Measurements from ENCODE around the gene RBM18.

The RBM18 gene

GRCh38 chr9:122258886-122259415, 5.7 kb downstream of the RBM18 start:
- DNase-seq (ENCODE audit: low read depth in 2 of 2): no peak

- DNase-seq (ENCODE audit: low read depth in 2 of 2): no peak
Observed at GRCh38 chr9:122256206-122256605, 8.4 kb downstream of the RBM18 start.

GRCh38 chr9:122254761-122255160, 9.9 kb downstream of the RBM18 start:
- DNase-seq (ENCODE audit: low read depth in 2 of 2): no peak

GRCh38 chr9:122252796-122253195, 11.8 kb downstream of the RBM18 start:
- no peak for DNase-seq (ENCODE audit: low read depth in 2 of 2)

DNA sequence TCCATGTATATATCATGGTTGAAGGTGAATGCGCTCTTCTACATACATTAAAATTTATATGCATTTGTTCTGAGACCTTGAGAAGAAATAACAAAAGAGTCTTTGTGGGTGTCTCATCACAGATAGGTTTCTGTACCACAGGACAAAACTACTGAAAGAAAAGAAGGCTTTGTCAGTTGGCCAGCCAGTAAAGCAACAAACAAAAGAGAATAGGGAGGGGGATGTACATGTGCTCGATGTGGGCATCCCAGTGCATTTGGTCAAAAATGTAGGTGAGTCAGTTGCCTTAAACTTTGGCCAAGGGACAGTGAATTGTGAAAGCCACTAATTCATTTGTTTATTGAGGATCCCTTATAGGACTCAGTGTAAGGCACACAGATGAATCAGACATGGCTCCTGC, 13.3 kb downstream of the RBM18 start:
- DNase-seq (ENCODE audit: low read depth in 2 of 2): no peak

DNA sequence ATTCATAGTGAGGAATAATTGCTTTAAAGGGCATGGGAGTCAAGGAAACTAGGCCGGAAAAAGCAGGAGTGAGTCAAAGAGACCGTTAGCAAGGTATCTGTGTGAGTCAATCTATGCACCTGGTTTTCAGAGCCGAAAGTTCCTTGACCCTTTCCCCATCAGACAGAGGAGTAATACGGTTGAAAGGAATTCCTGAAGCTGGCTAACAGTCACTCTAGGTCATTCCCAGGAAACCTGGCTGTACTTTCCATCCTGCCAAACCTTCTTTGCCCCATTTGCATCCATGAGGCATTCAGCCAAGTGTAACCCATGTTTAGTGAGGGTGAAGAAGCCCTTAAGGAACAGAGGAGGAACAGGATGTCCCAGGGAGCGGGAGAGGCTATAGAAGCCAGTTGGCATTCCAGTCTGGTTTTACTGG, 16.2 kb downstream of the RBM18 start:
- no peak for DNase-seq (ENCODE audit: low read depth in 2 of 2)

DNA sequence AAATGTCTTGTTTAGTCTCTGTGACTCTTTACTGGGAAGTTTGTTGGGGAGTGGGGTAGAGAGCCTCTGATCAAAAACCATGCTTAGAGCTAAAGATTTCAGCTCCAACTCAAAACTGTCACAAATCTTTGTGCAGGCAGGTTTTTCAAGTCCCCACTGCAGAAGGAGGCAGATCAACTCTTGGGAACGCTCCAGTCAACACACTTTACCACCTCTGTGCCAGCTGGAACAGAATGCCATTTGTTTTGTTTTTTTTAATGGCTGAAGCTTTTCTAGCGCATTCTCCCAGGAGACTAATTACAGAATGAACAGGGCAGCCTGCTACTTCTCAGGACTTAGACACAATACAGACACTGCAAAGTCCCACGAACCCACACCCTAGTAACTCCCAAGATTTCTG, 18.0 kb downstream of the RBM18 start:
- no peak for DNase-seq (ENCODE audit: low read depth in 2 of 2)

DNA sequence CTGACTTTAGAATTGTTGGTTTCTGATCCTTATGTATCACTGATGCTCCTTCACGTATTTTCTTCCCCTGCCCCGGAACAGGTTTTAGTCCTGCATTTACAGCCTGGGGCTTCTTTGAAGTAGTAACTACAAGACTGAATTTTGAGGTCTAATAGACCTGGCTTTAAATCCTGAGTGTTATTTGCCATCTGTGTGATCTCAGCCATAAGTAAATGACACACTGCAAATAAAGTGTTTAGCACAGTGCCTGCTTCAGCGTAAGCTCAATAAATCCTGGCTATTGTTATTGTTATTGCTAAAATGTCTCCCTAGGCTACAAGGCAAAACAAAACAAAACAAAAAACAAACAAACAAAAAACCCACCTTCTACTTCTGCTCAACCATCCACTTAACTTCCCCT, 20.3 kb downstream of the RBM18 start:
- DNase-seq (ENCODE audit: low read depth in 2 of 2): no peak

DNA sequence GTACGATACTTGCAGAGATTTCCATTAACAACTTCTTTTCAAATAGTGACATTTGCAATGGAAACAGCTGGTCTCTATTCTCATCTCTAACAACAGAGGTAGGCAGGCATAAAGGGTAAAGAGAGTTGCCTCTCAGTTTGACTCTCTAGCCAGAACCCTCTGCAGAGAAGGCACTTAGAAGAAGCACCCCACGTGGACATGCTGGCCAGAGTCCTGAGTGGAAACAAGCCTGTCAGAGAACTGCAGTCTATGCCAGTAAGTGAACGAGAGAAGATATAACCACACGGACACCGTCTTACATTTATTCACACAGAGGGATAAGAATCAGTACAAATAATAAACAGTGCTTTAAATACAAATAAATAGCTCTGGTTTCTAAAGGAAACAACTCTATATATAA, 24.9 kb downstream of the RBM18 start:
- no peak for DNase-seq (ENCODE audit: low read depth in 2 of 2)

GRCh38 chr9:122236681-122237080, 28.0 kb downstream of the RBM18 start:
- DNase-seq (ENCODE audit: low read depth in 2 of 2): no peak

DNA sequence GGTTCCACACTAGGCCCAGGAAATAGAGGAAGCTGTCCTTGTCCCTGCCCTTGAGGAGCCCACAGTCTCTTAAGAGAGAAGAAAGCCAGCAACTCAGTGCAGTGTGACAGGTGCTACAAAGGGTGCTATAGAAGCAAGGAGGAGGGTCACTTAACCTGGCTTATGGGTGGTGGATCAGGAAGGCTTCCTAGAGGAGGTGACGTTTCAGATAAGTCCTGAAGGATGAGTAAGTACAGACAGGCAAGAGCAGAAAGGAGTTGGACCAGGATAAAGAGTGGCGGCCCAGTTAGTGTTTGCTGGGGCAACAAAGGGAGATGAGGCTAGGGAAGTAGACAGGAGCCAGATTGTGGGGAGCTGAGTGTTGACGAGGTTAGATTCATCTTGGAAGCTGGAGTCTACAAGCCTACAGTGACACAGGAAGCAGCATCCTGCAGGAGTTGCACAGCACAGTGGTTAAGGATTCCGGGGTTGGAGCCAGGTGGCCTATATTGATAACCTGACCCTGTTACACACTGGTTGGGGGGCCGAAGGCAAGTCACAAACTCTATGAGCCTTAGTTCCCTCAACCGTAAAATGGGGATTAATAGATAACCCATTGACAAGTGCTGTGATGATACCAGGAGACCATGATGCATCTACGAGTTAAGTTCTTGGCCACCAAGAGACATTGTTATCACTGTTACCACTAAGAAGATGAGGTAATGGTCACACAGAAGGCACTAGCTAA, 30.5 kb downstream of the RBM18 start:
- DNase-seq (ENCODE audit: low read depth in 2 of 2): no peak

DNA sequence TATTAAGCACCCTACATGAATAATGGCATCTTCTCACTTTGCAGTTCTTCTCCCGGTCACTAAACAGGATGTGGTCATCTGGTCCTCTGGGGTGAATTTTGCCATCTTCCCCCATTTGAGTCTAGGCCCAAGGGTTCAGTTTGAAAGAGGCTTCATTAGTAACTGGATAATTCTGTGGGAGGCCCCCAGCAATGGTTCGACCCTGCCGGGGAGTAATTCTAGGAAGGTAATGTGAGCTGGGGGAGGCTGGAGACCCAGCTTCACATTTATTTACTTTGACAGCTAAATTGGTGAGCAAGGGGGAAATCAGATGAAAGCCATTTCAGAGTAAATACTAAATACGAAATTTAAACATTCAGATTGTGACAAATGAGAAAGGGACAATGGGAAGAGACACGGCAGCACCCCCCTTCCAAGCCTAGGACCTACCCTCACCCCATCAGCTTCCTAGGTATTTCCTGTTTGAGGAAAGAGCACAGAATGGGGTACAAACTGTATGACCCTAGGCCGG, 31.8 kb downstream of the RBM18 start:
- no peak for DNase-seq (ENCODE audit: low read depth in 2 of 2)

GRCh38 chr9:122229485-122229837, 35.2 kb downstream of the RBM18 start:
- no peak for DNase-seq (ENCODE audit: low read depth in 2 of 2)

GRCh38 chr9:122228568-122229484, 35.8 kb downstream of the RBM18 start, which contains the start of gene LHX6:
Gene LHX6 (minus strand): TSS chr9:122228957. CDS start chr9:122228740, 217 bp downstream.
- DNase-seq (ENCODE audit: low read depth in 2 of 2): no peak

- DNase-seq (ENCODE audit: low read depth in 2 of 2): no peak
Observed at GRCh38 chr9:122228191-122228567, 36.5 kb downstream of the RBM18 start.

DNA sequence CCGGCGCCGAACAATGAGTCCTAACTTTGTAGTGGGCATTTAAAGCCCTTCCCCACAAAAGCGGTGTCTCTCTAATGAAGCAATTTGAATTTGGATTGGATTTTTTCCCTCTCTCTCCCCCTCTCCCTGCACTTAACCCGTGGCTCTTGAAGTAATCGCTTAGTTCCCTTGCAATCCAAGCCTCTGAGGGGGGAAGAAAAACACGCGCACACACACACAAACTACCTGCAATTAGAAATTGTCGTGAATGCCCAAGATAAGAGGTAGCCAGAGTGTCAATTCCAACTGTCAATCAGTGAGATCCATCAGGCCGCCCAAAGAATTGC, 37.1 kb downstream of the RBM18 start:
- no peak for DNase-seq (ENCODE audit: low read depth in 2 of 2)

- DNase-seq (ENCODE audit: low read depth in 2 of 2): no peak
Observed at GRCh38 chr9:122226758-122227574, 37.7 kb downstream of the RBM18 start.

DNA sequence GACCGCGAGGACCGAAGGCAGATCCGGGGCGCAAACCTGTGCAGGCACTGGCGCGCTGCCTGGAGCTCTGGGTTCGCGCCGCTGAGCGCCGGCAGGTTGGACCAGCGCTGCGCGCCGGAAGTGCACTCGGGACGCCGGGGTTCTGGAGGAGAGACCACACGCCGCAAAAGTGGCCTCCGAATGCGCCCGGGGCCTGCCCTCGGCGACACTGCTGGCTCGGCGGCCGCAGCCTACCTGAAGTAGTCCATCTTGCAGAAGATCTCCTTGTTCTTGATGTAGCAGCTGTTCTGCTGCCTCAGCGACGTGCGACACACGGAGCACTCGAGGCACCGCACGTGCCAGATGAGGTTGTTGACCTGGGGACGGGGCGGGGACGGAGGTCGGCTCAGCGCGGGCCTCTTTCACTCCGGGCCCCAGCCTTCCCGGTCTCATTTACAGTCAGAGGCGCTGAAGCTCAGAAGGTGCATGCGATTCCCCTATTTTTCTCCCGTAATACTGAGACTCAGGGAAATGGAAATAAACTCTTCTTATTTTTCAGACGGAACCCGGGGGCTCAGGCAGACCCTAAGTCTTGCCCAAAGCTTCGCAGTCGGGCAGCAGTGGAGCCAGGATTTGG, 38.4 kb downstream of the RBM18 start:
- DNase-seq (ENCODE audit: low read depth in 2 of 2): no peak

GRCh38 chr9:122225312-122226141, 39.1 kb downstream of the RBM18 start:
- no peak for DNase-seq (ENCODE audit: low read depth in 2 of 2)

DNA sequence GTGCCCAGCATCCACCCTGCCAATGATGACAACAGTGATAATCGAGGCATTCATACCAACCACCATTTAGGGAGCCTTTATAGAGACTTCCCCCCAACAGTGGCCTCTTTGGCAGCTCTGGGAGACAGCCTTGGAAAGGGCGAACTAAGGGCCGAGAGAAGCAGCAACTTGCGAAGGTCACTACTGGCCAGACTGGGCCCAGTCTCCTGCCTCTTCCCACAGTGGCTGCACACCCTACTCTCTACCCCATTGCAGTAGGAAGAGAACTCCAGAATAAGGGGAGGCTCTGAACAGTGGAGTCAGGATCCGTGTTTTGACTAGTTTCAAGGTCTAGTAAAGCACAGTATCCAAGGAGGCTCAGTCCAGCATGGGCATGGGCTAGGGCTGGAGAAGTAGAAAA, 41.2 kb downstream of the RBM18 start:
- no peak for DNase-seq (ENCODE audit: low read depth in 2 of 2)

DNA sequence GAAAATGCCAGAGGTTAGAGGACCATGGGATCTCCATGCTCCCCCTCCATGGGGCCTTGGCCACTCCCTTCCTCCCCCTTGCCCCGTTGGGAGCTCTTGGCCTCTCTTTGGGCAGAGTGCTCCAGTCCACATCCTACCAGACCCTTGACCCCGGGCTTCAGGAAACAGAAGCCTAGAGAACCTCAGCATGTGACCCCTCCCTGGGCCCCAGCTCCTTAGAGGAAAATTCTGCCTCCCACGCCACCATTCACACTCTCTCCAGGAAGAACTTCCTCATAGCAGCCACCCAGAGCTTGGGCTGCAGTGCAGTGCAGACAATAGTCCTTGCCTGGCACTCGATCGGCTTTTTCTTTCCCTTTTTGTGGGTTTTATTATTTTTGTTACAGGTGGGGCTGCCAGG, 41.8 kb downstream of the RBM18 start:
- DNase-seq (ENCODE audit: low read depth in 2 of 2): no peak

Data from stimulated activated CD4-positive, alpha-beta T cell treated with anti-CD3 and anti-CD28 coated beads, Interleukin-1b, Interleukin-23, amount 100 ng/mL, for 4 hours (primary cell).